ENCODE results near the gene CYP27C1.
A peak's percentile ranks its signal among the peaks of the same experiment; 100 is the strongest.
"Not testable (repeated sequence)": the region's sequence is repeated elsewhere in the genome, so short reads cannot be mapped to it uniquely, and the experiment has no call there.

Gene CYP27C1

DNA sequence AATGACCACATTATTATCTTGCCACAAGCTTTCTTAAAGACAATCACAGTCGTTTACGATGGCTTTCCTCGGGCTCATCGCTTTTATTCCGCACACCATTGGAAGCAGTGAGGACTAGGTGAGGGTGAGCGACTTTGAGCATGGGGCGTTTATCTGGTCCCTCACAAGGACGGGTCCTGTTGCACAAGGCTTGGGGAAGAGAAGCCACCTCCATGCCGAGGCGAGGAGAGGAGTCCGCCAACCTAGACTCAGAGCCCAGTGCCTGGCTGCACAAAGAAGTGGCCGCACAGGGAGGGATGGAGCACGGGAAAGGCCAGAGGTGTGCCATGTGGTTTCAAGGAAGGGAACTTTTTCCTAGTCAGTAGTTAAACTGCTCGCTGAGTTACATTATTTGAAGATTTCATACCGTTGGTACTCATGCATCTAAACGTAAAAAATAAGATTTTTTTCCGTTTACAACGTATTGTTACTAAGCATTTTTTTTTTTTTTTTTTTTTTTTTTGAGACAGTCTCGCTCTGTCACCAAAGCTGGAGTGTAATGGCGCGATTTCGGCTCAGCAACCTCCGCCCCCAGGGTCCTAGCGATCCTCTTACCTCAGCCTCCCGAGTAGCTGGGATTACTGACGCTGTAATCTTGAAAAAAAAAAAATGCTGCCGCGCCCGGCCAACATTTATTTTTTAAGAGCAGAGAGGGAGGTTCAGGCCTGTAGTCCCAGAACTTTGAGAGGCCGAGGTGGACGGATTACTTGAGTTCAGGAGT is 849 bp upstream of the CYP27C1 start:
- DNase-seq: no peak

- DNase-seq: no peak
Observed at GRCh38 chr2:127219171-127220070, 678 bp downstream of the CYP27C1 start.

GRCh38 chr2:127218812-127219170 is 1.3 kb downstream of the CYP27C1 start:
- DNase-seq: no peak

DNA sequence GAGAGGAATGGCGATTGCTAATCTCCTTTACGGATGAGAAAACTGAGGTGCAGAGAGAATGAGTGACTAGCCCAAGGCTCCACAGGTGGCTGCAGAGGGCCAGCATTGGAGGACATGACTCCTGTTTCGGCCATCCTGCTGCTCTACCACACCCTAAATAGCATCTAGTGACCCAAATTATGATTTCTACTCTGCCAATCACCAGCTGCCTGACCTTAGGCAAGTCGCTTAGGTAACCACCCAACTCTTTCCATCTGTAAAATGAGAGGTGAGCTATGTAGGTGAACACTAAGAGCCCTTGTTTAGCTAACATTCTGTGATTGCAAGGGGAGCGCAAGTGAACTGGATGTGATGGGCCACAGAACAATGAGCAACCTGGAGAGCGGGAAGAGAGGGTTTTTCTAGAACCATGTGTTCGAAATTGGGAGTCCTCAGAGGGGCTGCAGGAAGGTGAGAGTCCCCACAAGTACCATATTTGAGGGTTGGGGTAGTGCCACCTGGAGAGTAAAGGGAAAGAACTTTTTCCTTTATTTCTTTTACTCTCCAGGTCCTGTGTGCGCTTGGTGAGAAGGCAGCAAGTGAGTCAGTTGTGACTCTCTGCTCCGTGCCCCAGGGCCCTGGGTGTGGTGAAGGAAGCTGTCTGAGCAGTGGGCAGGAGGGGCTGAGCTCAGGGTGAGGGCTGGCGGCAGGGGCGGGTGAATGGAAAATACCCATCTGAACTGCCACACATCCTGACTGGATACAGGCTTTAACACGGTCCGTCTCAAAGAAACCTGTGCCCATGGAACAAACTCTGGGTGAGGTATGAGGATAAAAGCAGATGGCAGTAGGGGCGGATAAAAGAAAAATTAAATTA is 2.4 kb downstream of the CYP27C1 start:
- no peak for DNase-seq

- no peak for DNase-seq
Observed at GRCh38 chr2:127216593-127216992, 3.5 kb downstream of the CYP27C1 start.

DNA sequence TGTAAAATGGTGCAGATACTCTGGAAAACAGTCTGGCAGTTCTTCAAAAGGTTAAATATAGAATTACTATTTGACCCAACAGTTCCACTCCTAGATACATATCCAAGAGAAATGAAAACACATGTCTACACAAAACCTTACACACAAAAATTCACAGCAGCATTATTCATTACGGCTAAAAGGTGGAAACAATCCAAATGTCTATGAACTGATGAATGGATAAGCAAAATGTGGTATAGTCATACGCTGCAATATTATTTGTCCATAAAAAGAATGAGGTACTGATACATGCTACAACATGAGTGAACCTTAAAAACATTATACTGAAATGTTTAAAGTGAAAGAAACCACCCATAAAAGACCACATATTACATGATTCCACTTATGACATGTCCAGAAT is 4.0 kb downstream of the CYP27C1 start:
- DNase-seq: no peak

- DNase-seq: not testable (repeated sequence)
Observed at GRCh38 chr2:127214201-127214600, 5.9 kb downstream of the CYP27C1 start.

GRCh38 chr2:127208313-127208712 is 11.8 kb downstream of the CYP27C1 start:
- peak; percentile 77 for DNase-seq

DNA sequence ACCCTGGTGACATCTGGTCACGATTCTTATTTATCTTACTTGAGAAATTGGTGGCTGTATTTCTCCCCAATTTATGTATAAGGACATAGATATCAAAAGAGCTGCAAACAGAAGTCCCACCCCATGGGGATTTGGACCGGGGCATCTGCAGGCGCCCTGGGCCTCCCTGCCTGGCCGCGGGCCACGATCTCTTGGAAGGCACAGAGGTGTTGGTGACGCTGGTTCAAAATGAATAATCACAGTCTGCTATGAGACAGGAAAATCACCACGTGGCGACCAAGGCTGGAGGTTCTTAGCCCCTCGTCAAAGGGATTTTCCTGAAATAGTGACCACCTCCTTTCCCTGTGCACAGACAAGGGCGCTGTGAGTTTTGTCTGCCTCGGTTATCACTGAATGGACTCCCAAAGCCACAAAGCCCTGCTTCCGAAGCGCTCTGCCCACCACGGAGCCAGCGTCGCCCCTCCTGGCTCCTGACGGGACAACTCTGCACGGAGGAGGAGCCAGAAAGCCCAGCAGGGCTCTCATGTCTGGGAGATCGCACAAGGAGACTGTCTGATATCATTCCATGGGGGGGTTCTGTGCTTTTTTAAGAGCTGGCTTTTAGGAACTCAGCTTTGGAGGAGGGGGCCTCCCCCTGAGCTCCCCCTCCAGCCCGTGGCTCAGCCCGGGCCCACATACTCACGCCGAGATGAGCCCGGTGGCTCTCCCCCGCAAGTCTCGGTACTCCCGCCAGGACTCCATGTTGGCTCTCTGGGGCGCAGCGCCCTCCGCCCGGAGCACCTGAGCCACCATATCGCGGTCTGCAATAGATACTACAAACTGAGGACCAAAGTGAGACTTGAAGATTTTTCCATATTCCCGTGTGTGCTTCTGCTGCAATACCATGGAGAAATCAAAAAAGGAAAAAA is 14.6 kb downstream of the CYP27C1 start:
- no peak for DNase-seq

- DNase-seq: no peak
Observed at GRCh38 chr2:127201452-127201851, 18.6 kb downstream of the CYP27C1 start.

- no peak for DNase-seq
Observed at GRCh38 chr2:127200962-127201361, 19.1 kb downstream of the CYP27C1 start.

DNA sequence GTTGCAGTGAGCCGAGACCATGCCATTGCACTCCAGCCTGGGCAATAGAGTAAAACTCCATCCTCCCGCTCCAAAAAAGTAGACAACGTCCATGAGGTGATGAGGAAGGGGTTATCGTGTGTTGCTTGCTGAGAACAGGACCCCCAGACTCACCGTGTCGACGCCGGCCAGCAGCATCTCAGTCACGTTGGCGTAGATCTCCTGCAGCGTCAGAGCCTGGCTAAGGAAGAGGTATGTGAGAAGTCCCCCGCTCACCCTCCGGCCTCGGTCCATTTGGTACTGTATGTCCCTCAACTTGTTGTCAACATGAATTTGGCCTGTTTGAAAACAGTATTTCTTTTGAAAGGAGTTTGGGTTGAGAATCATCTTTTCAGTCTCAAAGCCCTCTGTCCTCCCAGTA is 20.9 kb downstream of the CYP27C1 start:
- DNase-seq: no peak

DNA sequence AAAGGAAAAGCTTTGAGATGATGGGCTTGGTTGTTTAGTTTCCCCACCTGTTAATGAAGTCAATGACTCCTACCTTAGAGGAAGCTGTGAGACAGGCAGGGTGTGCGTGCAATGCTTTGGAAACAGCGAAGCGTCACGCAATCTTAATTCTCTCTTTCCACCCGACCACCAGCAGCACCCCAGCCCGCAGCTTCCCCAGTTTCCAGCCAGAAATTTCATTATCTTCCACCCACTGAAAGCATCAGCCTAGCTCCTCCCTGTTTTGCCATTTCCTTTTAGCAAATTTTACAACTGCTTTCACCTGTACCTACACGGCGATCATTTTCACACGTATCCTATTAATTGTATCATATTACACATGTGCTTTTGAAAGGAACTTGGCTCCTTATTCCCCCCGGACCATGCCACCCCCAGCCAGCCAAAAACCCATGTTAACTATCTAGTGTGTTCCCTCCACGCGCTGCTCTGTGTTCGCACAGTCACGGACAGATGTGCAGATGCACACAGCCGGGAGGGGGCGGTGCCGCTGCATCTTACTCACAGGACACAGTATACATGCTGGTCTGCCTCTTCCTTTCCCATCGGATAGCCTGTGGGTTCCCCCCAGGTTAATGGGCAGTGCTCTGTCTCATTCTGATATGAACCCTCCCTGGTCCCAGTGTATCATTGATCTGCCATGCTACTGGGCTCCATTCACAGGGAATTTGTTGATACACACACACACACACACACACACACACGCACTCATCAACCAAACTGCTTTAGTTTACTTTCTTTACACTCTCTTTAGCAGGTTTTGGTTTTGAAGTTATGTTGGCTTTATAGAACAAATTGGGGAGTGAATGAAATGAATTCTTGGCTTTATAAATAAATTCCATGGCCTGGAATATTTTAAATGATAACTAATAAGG is 22.4 kb downstream of the CYP27C1 start:
- peak; percentile 68 for DNase-seq

DNA sequence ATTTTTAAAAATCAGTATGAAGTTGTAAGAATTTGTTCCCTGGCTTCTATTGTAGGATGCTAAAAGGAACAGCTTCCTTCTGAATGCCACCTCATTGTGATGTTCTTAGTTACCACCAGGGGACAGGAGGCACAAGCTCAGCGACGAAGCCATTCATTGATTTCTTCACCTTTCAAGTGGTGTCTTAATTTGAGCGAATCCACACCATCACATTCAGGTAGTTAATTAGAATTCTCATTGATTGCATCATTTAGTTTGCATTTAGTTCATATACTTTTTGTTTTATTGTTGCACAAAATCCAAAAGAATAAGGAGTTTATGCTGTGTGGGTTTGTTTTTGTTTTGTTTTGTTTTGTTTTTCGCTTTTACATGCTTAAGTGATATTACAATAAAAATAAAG is 23.1 kb downstream of the CYP27C1 start:
- DNase-seq: peak; percentile 60

GRCh38 chr2:127196549-127196948 is 23.6 kb downstream of the CYP27C1 start:
- DNase-seq: no peak

GRCh38 chr2:127195140-127196074 is 24.7 kb downstream of the CYP27C1 start:
- DNase-seq: no peak

DNA sequence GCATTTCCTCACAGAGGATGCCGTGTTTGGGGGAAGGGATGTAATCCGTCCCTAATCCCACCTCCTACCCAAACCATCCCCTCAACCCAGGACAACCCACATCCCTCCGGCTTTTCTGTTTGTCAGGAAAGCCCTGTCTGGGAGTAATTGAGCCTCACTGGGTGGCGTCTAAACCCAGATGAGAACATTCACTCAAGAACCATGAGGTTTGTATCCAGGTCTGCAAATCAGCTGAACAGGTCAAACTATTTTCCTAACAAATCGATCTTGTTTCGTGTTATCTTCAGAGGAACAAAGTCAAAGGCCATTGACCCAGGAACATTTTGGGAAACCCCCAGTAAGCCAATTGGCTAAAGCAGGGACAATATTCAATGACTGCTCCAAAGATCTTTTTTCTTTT is 25.7 kb downstream of the CYP27C1 start:
- DNase-seq: no peak

DNA sequence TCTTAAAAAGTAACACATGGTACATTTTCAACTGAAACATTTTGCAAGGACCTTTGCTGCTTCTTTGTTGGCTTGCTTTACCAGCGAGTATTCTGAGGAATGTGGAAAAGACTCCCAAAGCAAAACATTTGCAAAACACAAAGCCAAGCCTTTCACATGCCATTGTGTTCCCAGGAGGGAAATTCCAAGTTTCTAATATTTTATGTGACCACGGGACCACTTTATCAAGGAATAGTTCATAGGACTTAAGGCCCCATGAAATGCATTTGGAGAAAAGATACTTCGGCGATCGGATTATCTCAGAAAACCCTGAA is 26.2 kb downstream of the CYP27C1 start:
- no peak for DNase-seq

DNA sequence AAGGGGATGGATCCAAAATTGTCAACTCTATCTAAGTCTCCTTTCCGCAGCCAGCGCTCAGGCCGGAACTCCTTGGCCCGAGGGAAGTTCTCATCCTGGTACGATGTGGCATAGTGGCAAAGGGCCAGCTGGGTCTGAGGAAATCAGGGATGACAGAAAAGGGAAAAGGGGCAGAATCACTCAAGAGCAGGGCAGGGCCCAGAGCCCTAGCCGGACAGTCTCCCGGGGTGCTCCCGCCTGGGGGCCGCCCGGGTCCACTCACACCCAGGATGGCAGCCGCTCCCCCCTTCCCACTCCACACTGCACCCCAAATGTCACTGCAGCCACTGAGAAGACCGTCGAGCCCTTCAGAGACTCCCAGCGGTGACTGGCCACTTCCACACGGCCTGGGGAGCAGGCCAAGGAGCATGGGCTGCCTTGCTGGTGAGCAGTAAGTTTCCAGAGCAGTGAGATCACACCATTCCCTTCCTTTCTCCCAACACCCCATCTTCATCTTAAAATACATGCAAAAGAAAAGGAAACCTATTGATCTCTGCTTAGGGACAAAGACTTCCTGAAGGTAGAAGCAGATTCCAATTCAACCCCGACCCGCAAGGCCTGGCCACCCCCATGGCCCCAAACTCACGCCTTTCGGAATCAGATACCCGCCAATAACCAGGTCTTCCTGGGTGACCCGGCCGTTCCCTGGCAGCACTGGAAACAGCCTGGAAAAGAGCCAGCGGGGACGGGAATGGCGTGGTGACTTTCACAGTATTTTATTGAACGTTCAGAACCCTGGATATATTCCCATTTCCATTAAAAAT is 26.7 kb downstream of the CYP27C1 start:
- DNase-seq: no peak
